Neural cell (in vitro differentiated cells): ENCODE results near the gene FRAT2. TPM values are rescaled to one million over a fixed set of nuclear protein-coding genes. Genes with fewer than 3 reads are reported as not detected.

Source experiments
- H2AFZ ChIP-seq: fragments of 200-600, 300-800 bp; sonication (generic), shearing (Covaris generic); 2 replicates; pipeline ENCODE4 v1.6.0; 2014; ENCODE audit warnings: low read depth, mild to moderate bottlenecking, antibody characterized with exemption, low read length, moderate library complexity
- H3F3A ChIP-seq: fragments of 200-600 bp; shearing (Covaris generic); 2 replicates; pipeline ENCODE4 v1.6.1; 2016; ENCODE audit warnings: mild to moderate bottlenecking, moderate library complexity, mixed read lengths, antibody characterized with exemption, low read length; ENCODE audit not compliant: insufficient read depth, poor library complexity, severe bottlenecking
- H3K27ac ChIP-seq: fragments of 200-600, 300-800 bp; sonication (generic), shearing (Covaris generic); 2 replicates; pipeline ENCODE4 v1.5.1; 2014; ENCODE audit warnings: mild to moderate bottlenecking, low read length, moderate library complexity
- H3K27me3 ChIP-seq: fragments of 300-800, 200-600 bp; sonication (generic), shearing (Covaris generic); 2 replicates; pipeline ENCODE4 v1.6.0; 2014; ENCODE audit warnings: mild to moderate bottlenecking, low read depth, low read length, moderate library complexity; ENCODE audit not compliant: insufficient read depth
- H3K36me3 ChIP-seq: fragments of 300-800, 200-600 bp; sonication (generic), shearing (Covaris generic); 2 replicates; pipeline ENCODE4 v1.5.1; 2014; ENCODE audit warnings: mild to moderate bottlenecking, antibody characterized with exemption, low read length, moderate library complexity; ENCODE audit not compliant: insufficient read depth
- H3K4me2 ChIP-seq: fragments of 300-800, 200-600 bp; sonication (generic), shearing (Covaris generic); 2 replicates; pipeline ENCODE4 v1.6.0; 2014; ENCODE audit warnings: mild to moderate bottlenecking, low read length
- H3K4me3 ChIP-seq: fragments of 300-800, 200-600 bp; sonication (generic), shearing (Covaris generic); 2 replicates; pipeline ENCODE4 v1.5.1; 2014; ENCODE audit warnings: mild to moderate bottlenecking, low read length, moderate library complexity
- H3K79me2 ChIP-seq: fragments of 200-600 bp; shearing (Covaris generic); replicated peaks from 2 replicates; pipeline ENCODE4 v1.6.0; 2014; ENCODE audit warnings: mild to moderate bottlenecking, low read length, moderate library complexity; ENCODE audit not compliant: insufficient read depth
- H3K9ac ChIP-seq: fragments of 300-800, 200-600 bp; sonication (generic), shearing (Covaris generic); 2 replicates; pipeline ENCODE4 v1.6.1; 2016; ENCODE audit warnings: mild to moderate bottlenecking, low read length, mixed read lengths
- H3K9me2 ChIP-seq: fragments of 200-600 bp; shearing (Covaris generic); 2 replicates; pipeline ENCODE4 v1.6.1; 2016; ENCODE audit warnings: mild to moderate bottlenecking, low read length, mixed read lengths; ENCODE audit not compliant: insufficient read depth
- H3K9me3 ChIP-seq: fragments of 200-600, 300-800 bp; sonication (generic), shearing (Covaris generic); 2 replicates; pipeline ENCODE4 v1.6.1; 2016; ENCODE audit warnings: mild to moderate bottlenecking, mixed run types, low read length, moderate library complexity, mixed read lengths
- H4K20me1 ChIP-seq: fragments of 200-600 bp; shearing (Covaris generic); 2 replicates; pipeline ENCODE4 v1.6.1; 2016; ENCODE audit warnings: mild to moderate bottlenecking, mixed run types; ENCODE audit not compliant: insufficient read depth
- EP300 ChIP-seq: fragments of 450-650 bp; conservative IDR thresholded peaks from 2 replicates; pipeline ENCODE4 v1.6.1; 2014; ENCODE audit warnings: antibody characterized with exemption, mild to moderate bottlenecking, moderate library complexity; ENCODE audit not compliant: poor library complexity, severe bottlenecking
- EZH2 ChIP-seq: fragments of 200-600, 300-800 bp; shearing (Covaris generic), sonication (generic); IDR thresholded peaks from 2 replicates; pipeline ENCODE4 v1.6.1; 2014; ENCODE audit warnings: antibody characterized with exemption, low read length, borderline replicate concordance, mild to moderate bottlenecking; ENCODE audit not compliant: insufficient read depth, poor library complexity, severe bottlenecking
- MXI1 ChIP-seq: fragments of 450-650 bp; conservative IDR thresholded peaks from 2 replicates; pipeline ENCODE4 v1.6.1; 2014; ENCODE audit warnings: antibody characterized with exemption, mild to moderate bottlenecking; ENCODE audit not compliant: poor library complexity, severe bottlenecking
- POLR2AphosphoS5 ChIP-seq: IDR thresholded peaks from 2 replicates; pipeline ENCODE4 v1.6.1; 2012
- RAD21 ChIP-seq: fragments of 450-650 bp; conservative IDR thresholded peaks from 2 replicates; pipeline ENCODE4 v1.6.1; 2014; ENCODE audit warnings: antibody characterized with exemption, mild to moderate bottlenecking, moderate library complexity
- SMC3 ChIP-seq: fragments of 450-650 bp; conservative IDR thresholded peaks from 2 replicates; pipeline ENCODE4 v1.6.1; 2014; ENCODE audit warnings: antibody characterized with exemption, mild to moderate bottlenecking, moderate library complexity; ENCODE audit not compliant: poor library complexity
- TAF1 ChIP-seq: IDR thresholded peaks from 2 replicates; pipeline ENCODE4 v1.6.1; 2012; ENCODE audit warnings: low read depth
- polyA plus RNA-seq: library from polyadenylated mRNA; depleted of rRNA; stranded (reverse); fragments of >200 nt; gene quantifications from 2 replicates; pipeline ENCODE4 v1.2.3, GENCODE V29; 2014
- TF ChIP-seq, protein P1 (sequence below): fragments of 450-650 bp; IDR thresholded peaks from 2 replicates; pipeline ENCODE4 v1.5.1; 2014; ENCODE audit warnings: antibody characterized with exemption, mild to moderate bottlenecking, moderate library complexity; ENCODE audit not compliant: poor library complexity, severe bottlenecking
- TF ChIP-seq, protein P2 (sequence below): IDR thresholded peaks from 2 replicates; pipeline ENCODE4 v1.6.1; 2012; ENCODE audit warnings: borderline replicate concordance

The FRAT2 gene
- polyA plus RNA-seq, 1 donor from 2014 or later = 18.5 TPM

DNA sequence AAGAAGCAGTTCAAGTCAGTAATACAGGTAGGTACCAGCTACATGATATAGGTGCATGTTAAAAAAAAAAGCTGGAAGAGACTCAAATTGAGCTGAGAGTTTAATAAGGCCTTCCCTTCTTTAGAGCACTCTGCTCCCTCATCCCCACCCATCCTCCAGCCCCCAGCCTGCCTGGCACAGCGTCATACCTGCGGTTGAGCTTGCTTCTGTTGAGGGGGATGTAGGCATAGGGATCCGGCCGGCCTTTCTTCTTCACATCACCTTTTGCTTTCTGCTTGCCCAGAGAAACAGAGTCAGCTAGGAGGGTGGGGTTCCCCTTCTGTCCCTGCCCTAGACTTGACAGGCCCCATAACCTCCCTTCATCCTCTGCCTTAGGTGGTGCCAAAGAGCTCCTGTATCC is 23.8 kb upstream of the FRAT2 start:
- H3K27me3 ChIP-seq = no peaks in the 10 kb centered on the region
- TF ChIP-seq MXI1 (no peak), POLR2AphosphoS5 (no peak), EZH2 (no peak), SMC3 (no peak), EP300 (no peak), RAD21 (no peak), TAF1 (no peak)
- TF ChIP-seq, protein P1, sequence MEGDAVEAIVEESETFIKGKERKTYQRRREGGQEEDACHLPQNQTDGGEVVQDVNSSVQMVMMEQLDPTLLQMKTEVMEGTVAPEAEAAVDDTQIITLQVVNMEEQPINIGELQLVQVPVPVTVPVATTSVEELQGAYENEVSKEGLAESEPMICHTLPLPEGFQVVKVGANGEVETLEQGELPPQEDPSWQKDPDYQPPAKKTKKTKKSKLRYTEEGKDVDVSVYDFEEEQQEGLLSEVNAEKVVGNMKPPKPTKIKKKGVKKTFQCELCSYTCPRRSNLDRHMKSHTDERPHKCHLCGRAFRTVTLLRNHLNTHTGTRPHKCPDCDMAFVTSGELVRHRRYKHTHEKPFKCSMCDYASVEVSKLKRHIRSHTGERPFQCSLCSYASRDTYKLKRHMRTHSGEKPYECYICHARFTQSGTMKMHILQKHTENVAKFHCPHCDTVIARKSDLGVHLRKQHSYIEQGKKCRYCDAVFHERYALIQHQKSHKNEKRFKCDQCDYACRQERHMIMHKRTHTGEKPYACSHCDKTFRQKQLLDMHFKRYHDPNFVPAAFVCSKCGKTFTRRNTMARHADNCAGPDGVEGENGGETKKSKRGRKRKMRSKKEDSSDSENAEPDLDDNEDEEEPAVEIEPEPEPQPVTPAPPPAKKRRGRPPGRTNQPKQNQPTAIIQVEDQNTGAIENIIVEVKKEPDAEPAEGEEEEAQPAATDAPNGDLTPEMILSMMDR = no peak
- TF ChIP-seq, protein P2, sequence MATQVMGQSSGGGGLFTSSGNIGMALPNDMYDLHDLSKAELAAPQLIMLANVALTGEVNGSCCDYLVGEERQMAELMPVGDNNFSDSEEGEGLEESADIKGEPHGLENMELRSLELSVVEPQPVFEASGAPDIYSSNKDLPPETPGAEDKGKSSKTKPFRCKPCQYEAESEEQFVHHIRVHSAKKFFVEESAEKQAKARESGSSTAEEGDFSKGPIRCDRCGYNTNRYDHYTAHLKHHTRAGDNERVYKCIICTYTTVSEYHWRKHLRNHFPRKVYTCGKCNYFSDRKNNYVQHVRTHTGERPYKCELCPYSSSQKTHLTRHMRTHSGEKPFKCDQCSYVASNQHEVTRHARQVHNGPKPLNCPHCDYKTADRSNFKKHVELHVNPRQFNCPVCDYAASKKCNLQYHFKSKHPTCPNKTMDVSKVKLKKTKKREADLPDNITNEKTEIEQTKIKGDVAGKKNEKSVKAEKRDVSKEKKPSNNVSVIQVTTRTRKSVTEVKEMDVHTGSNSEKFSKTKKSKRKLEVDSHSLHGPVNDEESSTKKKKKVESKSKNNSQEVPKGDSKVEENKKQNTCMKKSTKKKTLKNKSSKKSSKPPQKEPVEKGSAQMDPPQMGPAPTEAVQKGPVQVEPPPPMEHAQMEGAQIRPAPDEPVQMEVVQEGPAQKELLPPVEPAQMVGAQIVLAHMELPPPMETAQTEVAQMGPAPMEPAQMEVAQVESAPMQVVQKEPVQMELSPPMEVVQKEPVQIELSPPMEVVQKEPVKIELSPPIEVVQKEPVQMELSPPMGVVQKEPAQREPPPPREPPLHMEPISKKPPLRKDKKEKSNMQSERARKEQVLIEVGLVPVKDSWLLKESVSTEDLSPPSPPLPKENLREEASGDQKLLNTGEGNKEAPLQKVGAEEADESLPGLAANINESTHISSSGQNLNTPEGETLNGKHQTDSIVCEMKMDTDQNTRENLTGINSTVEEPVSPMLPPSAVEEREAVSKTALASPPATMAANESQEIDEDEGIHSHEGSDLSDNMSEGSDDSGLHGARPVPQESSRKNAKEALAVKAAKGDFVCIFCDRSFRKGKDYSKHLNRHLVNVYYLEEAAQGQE = no peak
- no peak overlapping the region for H3K4me2 ChIP-seq
- no peaks in the 10 kb centered on the region for H3K9me2 ChIP-seq
- no peak overlapping the region for H3K9ac ChIP-seq
- no peaks in the 10 kb centered on the region for H4K20me1 ChIP-seq
- no peak overlapping the region for H3K27ac ChIP-seq
- H3K36me3 ChIP-seq = no peaks in the 10 kb centered on the region
- no peaks in the 10 kb centered on the region for H3K9me3 ChIP-seq
- no peaks in the 10 kb centered on the region for H3K79me2 ChIP-seq
- no peak overlapping the region for H3K4me3 ChIP-seq
- no peak overlapping the region for H2AFZ ChIP-seq
- H3F3A ChIP-seq = no peaks in the 10 kb centered on the region

DNA sequence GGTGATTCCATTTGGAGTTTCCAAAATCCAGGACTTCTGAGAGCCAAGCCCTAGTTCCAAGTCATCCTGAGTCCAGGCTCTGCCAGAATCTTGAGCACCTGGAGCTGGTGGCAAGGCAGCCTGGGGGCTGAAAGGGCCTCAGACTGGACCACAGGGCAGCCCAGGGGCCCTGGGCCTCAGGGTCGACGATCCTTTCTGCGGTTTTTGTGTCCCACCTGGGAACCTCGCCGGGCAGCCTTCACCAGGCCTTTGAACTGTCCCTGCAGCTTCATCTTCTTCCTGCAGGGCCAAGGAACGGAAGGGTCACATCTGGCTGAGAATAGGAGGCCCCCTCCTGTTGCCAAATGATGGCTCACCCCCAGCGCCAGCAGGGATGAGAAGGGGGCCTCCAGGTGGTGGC is 22.4 kb upstream of the FRAT2 start:
- no peak overlapping the region for H3K4me2 ChIP-seq
- no peak overlapping the region for H3K27ac ChIP-seq
- TF ChIP-seq MXI1 (no peak), TAF1 (no peak), SMC3 (no peak), RAD21 (no peak), EZH2 (no peak), EP300 (no peak), POLR2AphosphoS5 (no peak)
- TF ChIP-seq, protein P1 = no peak
- TF ChIP-seq, protein P2 = no peak
- H3K36me3 ChIP-seq = no peaks in the 10 kb centered on the region
- H3K9ac ChIP-seq = no peak overlapping the region
- no peaks in the 10 kb centered on the region for H4K20me1 ChIP-seq
- no peaks in the 10 kb centered on the region for H3K27me3 ChIP-seq
- no peak overlapping the region for H3K4me3 ChIP-seq
- no peaks in the 10 kb centered on the region for H3F3A ChIP-seq
- H3K79me2 ChIP-seq = no peaks in the 10 kb centered on the region
- H2AFZ ChIP-seq = no peak overlapping the region
- no peaks in the 10 kb centered on the region for H3K9me3 ChIP-seq
- H3K9me2 ChIP-seq = no peaks in the 10 kb centered on the region
